Stimulated activated CD8-positive, alpha-beta memory T cell treated with anti-CD3 and anti-CD28 coated beads, Interleukin-7, amount 100 ng/mL, for 48 hours (primary cell): ENCODE data around the gene GRM6.
A peak's percentile ranks its signal among the peaks of the same experiment; 100 is the strongest.

Experiments used
- DNase-seq, 2 donors: peaks; one replicate each; pipeline ENCODE4 v3.0.0-alpha.2; 2020; ENCODE audit warnings: low read depth in 1 of 2; ENCODE audit errors: extremely low read depth in 1 of 2

GRM6 gene

GRCh38 chr5:178994580-178995340, at the start of gene GRM6:
TSS of gene GRM6 (minus strand) at chr5:178995320. CDS start at chr5:178994944, 376 bp downstream.
- no peak for DNase-seq

GRCh38 chr5:179044765-179045164, 49.6 kb upstream of the GRM6 start:
- no peak for DNase-seq

GRCh38 chr5:179033004-179033580, 38.0 kb upstream of the GRM6 start:
- no peak for DNase-seq

- peak; percentile 83 to 89 for DNase-seq
These were observed 28.5 kb upstream of the GRM6 start, which contains the start of gene ZNF879 for GRCh38 chr5:179023528-179024189. TSS of gene ZNF879 (plus strand) at chr5:179023804. CDS start at chr5:179025005, 1,201 bp downstream.

GRCh38 chr5:179008667-179009066, 13.5 kb upstream of the GRM6 start:
- no peak for DNase-seq

GRCh38 chr5:179006564-179006963, 11.4 kb upstream of the GRM6 start:
- no peak for DNase-seq

- DNase-seq = no peak
These were observed 3.3 kb upstream of the GRM6 start for GRCh38 chr5:178998441-178998840.

- no peak for DNase-seq
These were observed 2.1 kb upstream of the GRM6 start for GRCh38 chr5:178997191-178997590.

GRCh38 chr5:178996156-178996555, 1.0 kb upstream of the GRM6 start:
- DNase-seq = no peak

- no peak for DNase-seq
These were observed 196 bp upstream of the GRM6 start for GRCh38 chr5:178995341-178995690.

GRCh38 chr5:178993955-178994579, 1.1 kb downstream of the GRM6 start:
- no peak for DNase-seq

- no peak for DNase-seq
These were observed 1.8 kb downstream of the GRM6 start for GRCh38 chr5:178993236-178993765.

- no peak for DNase-seq
These were observed 2.7 kb downstream of the GRM6 start for GRCh38 chr5:178992291-178992895.

GRCh38 chr5:178991190-178992145, 3.7 kb downstream of the GRM6 start:
- DNase-seq = no peak

- no peak for DNase-seq
These were observed 4.6 kb downstream of the GRM6 start for GRCh38 chr5:178990491-178990890.

- no peak for DNase-seq
These were observed 5.8 kb downstream of the GRM6 start for GRCh38 chr5:178989311-178989710.

- DNase-seq = no peak
These were observed 6.5 kb downstream of the GRM6 start for GRCh38 chr5:178988436-178989220.

GRCh38 chr5:178986326-178986960, 8.7 kb downstream of the GRM6 start:
- DNase-seq = no peak
